Endothelial cell of umbilical vein (primary cell): Measurements from ENCODE around the gene DEFB108B.
"Not testable (repeated sequence)": the region's sequence is repeated elsewhere in the genome, so short reads cannot be mapped to it uniquely, and the experiment has no call there.

Experiments used
- CTCF ChIP-seq, 2 donors: IDR thresholded peaks; 1 replicate in 1 of 2; 2 replicates in 1 of 2; pipeline ENCODE4 v1.5.1; 2011; ENCODE audit warnings: low read length in 2 of 2, mild to moderate bottlenecking in 2 of 2, moderate library complexity in 2 of 2, control low read depth in 1 of 2, inconsistent platforms in 1 of 2, low read depth in 1 of 2; ENCODE audit not compliant: insufficient read depth in 1 of 2; ENCODE audit errors: extremely low read depth in 1 of 2
- EZH2 ChIP-seq: IDR thresholded peaks from 2 replicates; pipeline ENCODE4 v1.6.1; 2012; ENCODE audit warnings: borderline replicate concordance, low read depth, mild to moderate bottlenecking, moderate library complexity, low read length, inconsistent platforms; ENCODE audit not compliant: severe bottlenecking
- POLR2A ChIP-seq: IDR thresholded peaks from 2 replicates; pipeline ENCODE4 v1.6.1; 2012; ENCODE audit warnings: low read depth, mild to moderate bottlenecking, control low read depth, low read length
- POLR2AphosphoS5 ChIP-seq: IDR thresholded peaks from 2 replicates; pipeline ENCODE4 v1.6.1; 2012; ENCODE audit warnings: low read depth, mild to moderate bottlenecking, control low read depth, low read length, moderate library complexity; ENCODE audit not compliant: insufficient read depth

- not testable (repeated sequence) for TF ChIP-seq CTCF (IDR thresholded peaks at IDR 0.05; ENCODE audit: extremely low read depth in 1 of 2, insufficient read depth in 1 of 2, low read depth in 1 of 2, low read length in 2 of 2); EZH2; POLR2AphosphoS5; POLR2A
These were observed 32.0 kb upstream of the DEFB108B start for GRCh38 chr11:71801026-71801425.
